ENCODE results near the gene WDR72.

The WDR72 gene

DNA sequence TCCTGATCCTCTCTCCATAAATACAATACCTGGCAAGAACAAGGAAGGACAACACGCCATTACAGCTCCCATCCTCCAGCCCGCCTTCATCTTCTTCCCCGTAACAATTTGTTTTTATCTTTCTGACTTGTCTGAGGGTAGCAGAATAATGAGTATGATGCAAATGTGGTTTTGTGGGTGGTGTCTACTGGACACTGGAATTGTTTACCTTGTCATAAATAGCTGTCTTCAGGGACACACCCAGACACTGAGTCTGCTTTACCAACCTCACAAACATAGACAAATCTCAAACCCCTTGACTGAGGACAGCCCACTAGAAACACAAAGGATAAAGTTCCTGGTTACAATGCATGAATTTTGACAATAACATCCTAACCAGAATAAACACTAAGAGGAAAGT is 13.4 kb downstream of the WDR72 start:
- no peak for DNase-seq (ENCODE audit: low read depth)
- TF ChIP-seq, protein P1, sequence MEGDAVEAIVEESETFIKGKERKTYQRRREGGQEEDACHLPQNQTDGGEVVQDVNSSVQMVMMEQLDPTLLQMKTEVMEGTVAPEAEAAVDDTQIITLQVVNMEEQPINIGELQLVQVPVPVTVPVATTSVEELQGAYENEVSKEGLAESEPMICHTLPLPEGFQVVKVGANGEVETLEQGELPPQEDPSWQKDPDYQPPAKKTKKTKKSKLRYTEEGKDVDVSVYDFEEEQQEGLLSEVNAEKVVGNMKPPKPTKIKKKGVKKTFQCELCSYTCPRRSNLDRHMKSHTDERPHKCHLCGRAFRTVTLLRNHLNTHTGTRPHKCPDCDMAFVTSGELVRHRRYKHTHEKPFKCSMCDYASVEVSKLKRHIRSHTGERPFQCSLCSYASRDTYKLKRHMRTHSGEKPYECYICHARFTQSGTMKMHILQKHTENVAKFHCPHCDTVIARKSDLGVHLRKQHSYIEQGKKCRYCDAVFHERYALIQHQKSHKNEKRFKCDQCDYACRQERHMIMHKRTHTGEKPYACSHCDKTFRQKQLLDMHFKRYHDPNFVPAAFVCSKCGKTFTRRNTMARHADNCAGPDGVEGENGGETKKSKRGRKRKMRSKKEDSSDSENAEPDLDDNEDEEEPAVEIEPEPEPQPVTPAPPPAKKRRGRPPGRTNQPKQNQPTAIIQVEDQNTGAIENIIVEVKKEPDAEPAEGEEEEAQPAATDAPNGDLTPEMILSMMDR (conservative IDR thresholded peaks at IDR 0.05; ENCODE audit: low read depth, low read length): no peak
- H3K4me3 ChIP-seq (ENCODE audit: low read depth, low read length): no peak overlapping the region

DNA sequence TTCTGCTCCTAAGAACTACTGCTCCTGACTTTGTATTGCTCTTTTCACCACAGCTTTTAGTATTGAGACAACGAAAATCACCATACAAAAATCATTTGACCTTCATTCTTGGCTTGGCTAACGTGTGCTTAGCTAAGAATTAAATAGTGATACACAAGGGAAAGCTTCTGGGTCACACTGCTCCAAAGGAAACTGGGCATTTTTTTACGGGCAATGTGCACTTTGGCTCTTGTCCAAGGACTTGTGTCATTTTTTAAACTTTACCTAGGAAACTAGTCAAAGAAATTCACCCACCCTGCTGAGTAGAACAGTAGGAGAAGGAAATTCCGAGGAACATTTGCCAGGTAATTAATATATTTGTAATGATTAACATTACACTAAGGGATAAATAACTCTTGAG is 19.8 kb downstream of the WDR72 start:
- no peak for DNase-seq (ENCODE audit: low read depth)
- no peak overlapping the region for H3K4me3 ChIP-seq (ENCODE audit: low read depth, low read length)
- TF ChIP-seq, protein P1 (conservative IDR thresholded peaks at IDR 0.05; ENCODE audit: low read depth, low read length): no peak

DNA sequence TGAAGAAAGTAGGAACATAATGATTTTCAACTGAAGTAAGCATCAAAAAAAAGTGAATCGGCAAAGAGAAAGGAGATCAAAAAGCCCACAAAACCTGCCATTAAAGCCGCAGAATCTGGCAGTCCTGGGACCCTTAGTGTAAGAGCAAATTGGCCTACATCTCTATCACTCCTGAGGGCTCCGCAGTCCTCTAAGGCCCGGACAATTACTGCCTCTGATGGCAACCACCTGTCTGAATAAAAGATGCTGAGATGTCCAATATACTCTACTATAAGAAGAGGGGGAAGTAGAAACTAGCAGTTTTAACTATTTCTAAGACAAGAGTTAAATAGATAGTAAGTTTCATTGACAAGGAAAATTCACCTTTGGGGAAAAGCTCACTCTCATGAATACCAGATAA is 20.3 kb downstream of the WDR72 start:
- TF ChIP-seq, protein P1 (conservative IDR thresholded peaks at IDR 0.05; ENCODE audit: low read depth, low read length): no peak
- no peak overlapping the region for H3K4me3 ChIP-seq (ENCODE audit: low read depth, low read length)
- no peak for DNase-seq (ENCODE audit: low read depth)

DNA sequence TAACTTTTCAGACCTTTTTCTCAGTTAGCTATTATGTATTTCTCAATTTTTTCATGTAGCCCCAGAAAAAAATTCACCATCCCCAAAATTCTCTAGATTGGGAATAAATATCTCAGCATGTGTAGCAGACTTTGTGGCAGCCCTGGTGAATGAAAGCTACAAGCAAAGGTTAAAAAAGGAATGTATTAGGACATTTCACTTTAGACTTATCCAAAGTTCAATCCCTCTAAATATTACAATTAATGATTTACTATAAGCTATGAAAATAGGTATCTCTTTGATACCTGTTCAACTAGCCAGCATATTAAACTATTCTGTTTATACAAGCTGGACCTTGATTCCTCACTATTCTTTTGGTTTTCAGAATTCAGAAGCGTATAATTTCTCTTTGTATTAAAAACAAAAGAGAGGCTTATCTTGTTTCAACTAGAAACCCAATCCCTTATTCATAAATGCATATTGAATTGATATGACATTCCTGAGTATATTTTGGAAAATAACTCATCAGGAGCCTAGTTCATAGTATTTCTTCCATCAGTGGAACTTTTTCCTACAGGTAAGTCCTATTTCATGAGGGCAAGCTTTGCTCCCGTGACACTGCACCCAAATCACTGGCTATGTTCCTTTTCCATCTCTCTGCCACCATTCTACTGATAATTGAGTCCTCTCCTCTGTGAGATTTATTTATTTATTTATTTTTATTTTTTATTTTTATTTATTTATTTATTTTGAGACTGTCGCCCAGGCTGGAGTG is 38.0 kb downstream of the WDR72 start:
- TF ChIP-seq, protein P1 (conservative IDR thresholded peaks at IDR 0.05; ENCODE audit: low read depth, low read length): no peak
- no peak for DNase-seq (ENCODE audit: low read depth)
- no peak overlapping the region for H3K4me3 ChIP-seq (ENCODE audit: low read depth, low read length)

DNA sequence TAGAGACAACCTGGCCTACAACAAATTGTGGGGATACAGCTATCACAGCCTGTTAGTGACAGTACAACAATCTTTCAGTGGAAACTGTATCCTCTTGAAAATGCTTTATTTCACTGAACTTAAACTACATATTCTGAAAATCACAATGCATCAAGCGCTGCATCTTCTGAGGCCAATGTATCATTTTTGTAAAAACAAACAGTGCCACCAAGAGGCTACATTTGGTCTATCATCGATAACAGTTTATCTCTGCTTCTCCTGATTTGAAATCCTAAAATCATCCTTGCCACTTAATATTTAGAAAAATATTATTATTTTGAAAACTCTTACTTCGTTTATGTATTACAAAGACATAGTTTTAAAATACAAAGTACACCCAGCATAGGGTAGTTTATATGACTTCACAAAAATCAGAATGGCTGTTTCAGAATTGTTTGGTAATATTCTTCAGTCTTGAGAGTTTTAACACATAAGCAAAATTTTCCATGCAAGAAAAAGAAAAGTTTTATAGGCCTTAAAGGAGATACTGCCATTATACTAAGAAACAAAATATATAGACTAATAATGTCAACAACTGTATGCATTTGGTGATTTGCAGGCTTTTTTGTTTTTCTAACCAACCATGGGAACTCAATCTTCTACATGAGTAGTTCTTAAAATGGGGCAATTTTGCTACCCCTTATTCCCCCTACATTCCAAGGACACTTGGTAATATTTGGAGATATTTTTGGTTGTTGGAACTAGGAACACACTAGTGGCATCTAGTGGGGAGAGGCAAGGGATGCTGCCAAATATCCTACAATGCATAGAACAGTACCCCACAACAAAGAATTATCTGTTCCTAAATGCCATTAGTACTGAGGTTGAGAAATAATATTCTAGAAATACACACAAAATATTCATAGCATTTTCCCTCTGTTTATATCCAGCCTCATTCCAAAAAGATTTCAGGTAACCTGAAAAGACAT is 42.3 kb downstream of the WDR72 start:
- TF ChIP-seq, protein P1 (conservative IDR thresholded peaks at IDR 0.05; ENCODE audit: low read depth, low read length): peak; percentile 21
- H3K4me3 ChIP-seq (ENCODE audit: low read depth, low read length): no peak overlapping the region
- peak; percentile 7 for DNase-seq (ENCODE audit: low read depth)

DNA sequence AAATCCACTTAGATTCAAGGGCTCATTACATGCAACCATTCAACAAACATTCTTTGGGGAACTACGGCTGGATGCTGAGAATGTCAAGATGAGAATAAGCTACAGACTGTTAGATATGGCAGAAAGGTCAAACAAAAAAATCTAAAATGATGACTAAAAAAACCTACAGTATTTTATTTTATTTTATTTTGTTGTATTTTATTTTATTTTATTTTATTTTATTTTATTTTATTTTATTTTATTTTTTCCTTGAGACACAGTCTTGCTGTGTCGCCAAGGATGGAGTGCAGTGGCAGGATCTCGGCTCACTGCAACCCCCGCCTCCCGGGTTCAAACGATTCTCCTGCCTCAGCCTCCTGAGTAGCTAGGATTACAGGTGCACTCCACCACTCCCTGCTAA is 46.2 kb downstream of the WDR72 start:
- DNase-seq (ENCODE audit: low read depth): no peak
- TF ChIP-seq, protein P1 (conservative IDR thresholded peaks at IDR 0.05; ENCODE audit: low read depth, low read length): no peak
- H3K4me3 ChIP-seq (ENCODE audit: low read depth, low read length): no peak overlapping the region

Measured in choroid plexus epithelial cell (primary cell).